Measurements from ENCODE around the gene MGAT5B. TPM values are rescaled to one million over a fixed set of nuclear protein-coding genes. Genes with fewer than 3 reads are reported as not detected.

The MGAT5B gene
- total and polyA plus RNA-seq, 10 of the 15 experiments (the other 5 are each of a cell fraction or from before 2014, with no cell fraction given) = 0.13 TPM; not detected in 9

DNA sequence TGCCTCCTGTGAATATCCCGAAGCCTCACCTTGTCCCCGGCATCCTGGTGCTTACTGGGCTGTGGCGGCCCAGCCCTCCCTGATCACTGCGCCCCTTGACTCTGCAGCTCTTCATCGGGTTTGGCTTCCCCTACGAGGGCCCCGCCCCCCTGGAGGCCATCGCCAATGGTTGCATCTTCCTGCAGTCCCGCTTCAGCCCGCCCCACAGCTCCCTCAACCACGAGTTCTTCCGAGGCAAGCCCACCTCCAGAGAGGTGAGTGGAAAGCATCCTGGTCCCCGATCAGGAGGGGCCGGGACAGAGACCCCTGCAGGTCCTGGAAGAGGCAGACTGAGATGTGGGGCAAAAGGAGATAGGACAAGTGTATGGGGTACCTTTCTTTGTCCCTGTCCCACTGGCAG, 72.1 kb downstream of the MGAT5B start:
- intact Hi-C loops (cut with micrococcal nuclease; ENCODE audit: unreplicated experiment) = no loop called here
- WGBS (ENCODE audit: insufficient coverage, insufficient replicate concordance, low lambda C conversion rate, missing lambda C conversion rate) = 30% methylated on average over 14 of the region's 14 CpGs
- Histone ChIP-seq H4K20me1 (ENCODE audit: control insufficient read depth, insufficient read depth) (no peaks in the 10 kb centered on the region), H3K4me3 (no peak overlapping the region), H3K9me3 (replicated peaks; ENCODE audit: control insufficient read depth, insufficient read depth, low read length) (no peaks in the 10 kb centered on the region), H3K9ac (ENCODE audit: control insufficient read depth, insufficient read depth, low read length) (no peak overlapping the region), H3K27ac (ENCODE audit: control insufficient read depth, insufficient read depth) (no peak overlapping the region), H3K79me2 (ENCODE audit: control insufficient read depth, insufficient read depth, low read length) (no peaks in the 10 kb centered on the region), H3K4me2 (ENCODE audit: control insufficient read depth, insufficient read depth) (no peak overlapping the region), H3K4me1 (ENCODE audit: control insufficient read depth, insufficient read depth, low read length) (no peaks in the 10 kb centered on the region), H2AFZ (ENCODE audit: control insufficient read depth, low read depth, low read length) (no peak overlapping the region), H3K27me3 (replicated peaks in 1 of 2; ENCODE audit: control insufficient read depth in 2 of 2, insufficient read depth in 2 of 2, low read length in 1 of 2) (no peaks in the 10 kb centered on the region; a peak in 1 of 4 replicates), H3K36me3 (ENCODE audit: control insufficient read depth in 2 of 2, insufficient read depth in 2 of 2, low read length in 1 of 2) (no peaks in the 10 kb centered on the region)
- in situ Hi-C loops (cut with MboI) = no loop called here
- ATAC-seq (no peak), DNase-seq (ENCODE audit: low read depth, low spot score) (no peak), FAIRE-seq (no peak)
- no TSS peak for BruUV-seq (replicated peaks)
- ChIA-PET SMC1A (ENCODE audit: uncharacterized antibody, unreplicated experiment) (no interaction called here), CTCF (no interaction called here), RAD21 (ENCODE audit: unreplicated experiment) (no interaction called here), POLR2A (no interaction called here)
- TF ChIP-seq BMI1 (IDR thresholded peaks at IDR 0.05; ENCODE audit: borderline replicate concordance) (no peak), MYC (IDR thresholded peaks at IDR 0.05; ENCODE audit: insufficient read depth, insufficient read length, insufficient replicate concordance, low read length, severe bottlenecking) (no peak), PAX5 (IDR thresholded peaks at IDR 0.05; ENCODE audit: borderline replicate concordance, low read depth, low read length) (no peak), IRF4 (IDR thresholded peaks at IDR 0.05; ENCODE audit: low read depth, low read length) (no peak), TAF1 (IDR thresholded peaks at IDR 0.05; ENCODE audit: borderline replicate concordance, low read depth, low read length) (no peak), SUZ12 (IDR thresholded peaks at IDR 0.05; ENCODE audit: unreplicated experiment) (no peak), NR2C2 (IDR thresholded peaks at IDR 0.05; ENCODE audit: borderline replicate concordance, control insufficient read depth, insufficient read length, low read depth) (no peak), ETV6 (conservative IDR thresholded peaks at IDR 0.05 in 1 of 2, IDR thresholded peaks at IDR 0.05 in 1 of 2; ENCODE audit: borderline replicate concordance in 1 of 2, low read depth in 1 of 2) (no peak), SUPT20H (IDR thresholded peaks at IDR 0.05; ENCODE audit: borderline replicate concordance, control insufficient read depth, low read depth, low read length) (no peak), E2F8 (IDR thresholded peaks at IDR 0.05; ENCODE audit: low read depth, partially characterized antibody) (no peak), ZNF622 (IDR thresholded peaks at IDR 0.05) (no peak), EED (IDR thresholded peaks at IDR 0.05; ENCODE audit: low read depth) (no peak), CHD4 (IDR thresholded peaks at IDR 0.05) (no peak), CBFB (IDR thresholded peaks at IDR 0.05; ENCODE audit: low read depth) (no peak)
- TF ChIP-seq, protein P1, sequence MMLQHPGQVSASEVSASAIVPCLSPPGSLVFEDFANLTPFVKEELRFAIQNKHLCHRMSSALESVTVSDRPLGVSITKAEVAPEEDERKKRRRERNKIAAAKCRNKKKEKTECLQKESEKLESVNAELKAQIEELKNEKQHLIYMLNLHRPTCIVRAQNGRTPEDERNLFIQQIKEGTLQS (IDR thresholded peaks at IDR 0.05; ENCODE audit: borderline replicate concordance, extremely low read depth, low read depth, low read length) = no peak
- TF ChIP-seq, protein P2, sequence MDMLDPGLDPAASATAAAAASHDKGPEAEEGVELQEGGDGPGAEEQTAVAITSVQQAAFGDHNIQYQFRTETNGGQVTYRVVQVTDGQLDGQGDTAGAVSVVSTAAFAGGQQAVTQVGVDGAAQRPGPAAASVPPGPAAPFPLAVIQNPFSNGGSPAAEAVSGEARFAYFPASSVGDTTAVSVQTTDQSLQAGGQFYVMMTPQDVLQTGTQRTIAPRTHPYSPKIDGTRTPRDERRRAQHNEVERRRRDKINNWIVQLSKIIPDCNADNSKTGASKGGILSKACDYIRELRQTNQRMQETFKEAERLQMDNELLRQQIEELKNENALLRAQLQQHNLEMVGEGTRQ (IDR thresholded peaks at IDR 0.05; ENCODE audit: borderline replicate concordance, low read depth, low read length) = no peak
- TF ChIP-seq, protein P3, sequence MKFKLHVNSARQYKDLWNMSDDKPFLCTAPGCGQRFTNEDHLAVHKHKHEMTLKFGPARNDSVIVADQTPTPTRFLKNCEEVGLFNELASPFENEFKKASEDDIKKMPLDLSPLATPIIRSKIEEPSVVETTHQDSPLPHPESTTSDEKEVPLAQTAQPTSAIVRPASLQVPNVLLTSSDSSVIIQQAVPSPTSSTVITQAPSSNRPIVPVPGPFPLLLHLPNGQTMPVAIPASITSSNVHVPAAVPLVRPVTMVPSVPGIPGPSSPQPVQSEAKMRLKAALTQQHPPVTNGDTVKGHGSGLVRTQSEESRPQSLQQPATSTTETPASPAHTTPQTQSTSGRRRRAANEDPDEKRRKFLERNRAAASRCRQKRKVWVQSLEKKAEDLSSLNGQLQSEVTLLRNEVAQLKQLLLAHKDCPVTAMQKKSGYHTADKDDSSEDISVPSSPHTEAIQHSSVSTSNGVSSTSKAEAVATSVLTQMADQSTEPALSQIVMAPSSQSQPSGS (IDR thresholded peaks at IDR 0.05; ENCODE audit: low read length) = no peak
